GM19035 (cell line): Measurements from ENCODE around the gene CDH2.
"Not testable (repeated sequence)": the region's sequence is repeated elsewhere in the genome, so short reads cannot be mapped to it uniquely, and the experiment has no call there.

ENCODE experiments used
- ATAC-seq: cut with Tn5 transposase; IDR thresholded peaks from one replicate; pipeline ENCODE4 v1.9.1; 2021; ENCODE audit not compliant: unreplicated experiment

The CDH2 gene

GRCh38 chr18:27931535-27931934, 245.4 kb downstream of the CDH2 start:
- ATAC-seq = no peak

DNA sequence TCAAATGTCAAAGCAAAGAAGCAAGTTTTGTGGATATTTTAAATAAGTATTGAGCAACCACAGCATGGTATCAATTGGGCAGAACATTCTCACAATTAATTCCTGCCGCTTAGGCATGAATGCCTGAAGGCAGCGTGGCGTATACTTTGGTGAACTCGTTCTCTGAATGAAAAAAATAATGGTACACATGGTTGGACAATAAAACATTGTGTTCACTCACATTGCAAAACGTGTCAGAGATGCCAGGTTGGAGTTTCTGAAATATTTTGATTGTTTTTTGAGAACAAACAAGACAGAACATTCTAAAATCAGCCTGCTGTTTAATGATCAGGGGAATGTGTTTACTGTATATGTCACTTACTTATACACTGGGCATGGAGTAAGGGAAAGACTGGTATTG, 254.2 kb downstream of the CDH2 start:
- ATAC-seq = no peak

GRCh38 chr18:27921904-27922751, 254.8 kb downstream of the CDH2 start:
- no peak for ATAC-seq

DNA sequence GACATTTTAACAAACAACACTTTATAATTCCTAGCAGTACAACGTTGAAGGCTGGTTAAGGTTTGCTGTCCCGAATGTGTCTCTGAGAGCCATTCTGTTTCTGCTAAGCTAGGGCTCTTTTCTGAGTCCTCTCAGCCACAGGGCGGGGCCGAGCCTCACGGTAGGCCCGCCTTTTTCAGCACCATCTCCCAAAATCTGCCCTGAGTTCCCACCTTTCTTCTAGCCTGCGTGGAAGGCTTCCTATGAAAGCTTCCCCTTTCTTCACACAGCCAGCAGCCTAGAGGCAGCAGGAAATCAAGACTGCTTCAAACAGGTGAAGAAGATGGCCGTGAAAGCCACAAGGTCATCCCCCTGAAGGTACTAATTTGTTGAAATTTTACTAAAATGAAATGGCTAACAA, 255.5 kb downstream of the CDH2 start:
- ATAC-seq = no peak

- no peak for ATAC-seq
These were observed 256.1 kb downstream of the CDH2 start for GRCh38 chr18:27920836-27921235.

DNA sequence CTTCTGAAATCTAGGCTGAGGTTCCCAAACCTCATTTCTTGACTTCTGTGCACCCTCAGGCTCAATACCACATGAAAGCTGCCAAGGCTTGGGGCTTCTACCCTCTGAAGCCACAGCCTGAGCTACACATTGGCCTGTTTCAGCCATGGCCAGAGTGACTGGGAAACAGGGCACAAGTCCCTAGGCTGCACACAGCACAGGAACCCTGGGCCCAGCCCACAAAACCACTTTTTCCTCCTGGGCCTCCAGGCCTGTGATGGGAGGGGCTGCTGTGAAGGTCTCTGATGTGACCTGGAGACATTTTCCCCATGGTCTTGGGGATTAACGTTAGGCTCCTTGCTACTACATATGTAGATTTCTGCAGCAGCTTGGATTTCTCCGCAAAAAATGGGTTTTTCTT, 270.7 kb downstream of the CDH2 start:
- not testable (repeated sequence) for ATAC-seq

- ATAC-seq = no peak
These were observed 273.0 kb downstream of the CDH2 start for GRCh38 chr18:27903906-27904305.

GRCh38 chr18:27901424-27902226, 275.3 kb downstream of the CDH2 start:
- ATAC-seq = no peak
